Measurements from ENCODE around the gene NME7.

GRCh38 chr1:169367096-169367685 is 406 bp downstream of the NME7 start:
- TF ChIP-seq EP300 (IDR thresholded peaks at IDR 0.05), result no peak
- TF ChIP-seq CTCF (IDR thresholded peaks at IDR 0.05), result no peak
- TF ChIP-seq POLR2AphosphoS5 (IDR thresholded peaks at IDR 0.05), result no peak

Measured in sigmoid colon (tissue), 4 donors.